NCI-H128 (cell line): Measurements from ENCODE around the gene PARD3.
"Not testable (repeated sequence)": the region's sequence is repeated elsewhere in the genome, so short reads cannot be mapped to it uniquely, and the experiment has no call there.

Experiments used
- DNase-seq: peaks from one replicate; lab custom pipeline; 2025; ENCODE audit not compliant: unreplicated experiment; lab: John Stamatoyannopoulos, UW

The PARD3 gene

GRCh38 chr10:34437906-34438305 lies 377.2 kb downstream of the PARD3 start:
- DNase-seq, result no peak

- DNase-seq, result no peak
Observed at GRCh38 chr10:34434119-34434594, 380.9 kb downstream of the PARD3 start.

GRCh38 chr10:34433241-34434076 lies 381.6 kb downstream of the PARD3 start:
- DNase-seq, result no peak

- no peak for DNase-seq
Observed at GRCh38 chr10:34432589-34432988, 382.5 kb downstream of the PARD3 start.

GRCh38 chr10:34430685-34431084 lies 384.4 kb downstream of the PARD3 start:
- DNase-seq, result no peak

GRCh38 chr10:34428501-34428900 lies 386.6 kb downstream of the PARD3 start:
- DNase-seq, result no peak

- DNase-seq, result no peak
Observed at GRCh38 chr10:34427911-34428216, 387.2 kb downstream of the PARD3 start.

GRCh38 chr10:34427158-34427910 lies 387.8 kb downstream of the PARD3 start:
- not testable (repeated sequence) for DNase-seq

GRCh38 chr10:34426538-34427157 lies 388.4 kb downstream of the PARD3 start:
- DNase-seq, result not testable (repeated sequence)

GRCh38 chr10:34426041-34426440 lies 389.1 kb downstream of the PARD3 start:
- DNase-seq, result no peak

GRCh38 chr10:34423673-34424625 lies 391.1 kb downstream of the PARD3 start:
- no peak for DNase-seq

GRCh38 chr10:34420795-34421194 lies 394.3 kb downstream of the PARD3 start:
- DNase-seq, result no peak

GRCh38 chr10:34420273-34420672 lies 394.8 kb downstream of the PARD3 start:
- DNase-seq, result no peak

- no peak for DNase-seq
Observed at GRCh38 chr10:34415039-34415438, 400.1 kb downstream of the PARD3 start.

GRCh38 chr10:34413756-34414587 lies 401.1 kb downstream of the PARD3 start:
- DNase-seq, result no peak

GRCh38 chr10:34413214-34413613 lies 401.9 kb downstream of the PARD3 start:
- no peak for DNase-seq

- no peak for DNase-seq
Observed at GRCh38 chr10:34408956-34409355, 406.1 kb downstream of the PARD3 start.

GRCh38 chr10:34408381-34408780 lies 406.7 kb downstream of the PARD3 start:
- no peak for DNase-seq

GRCh38 chr10:34407324-34407805 lies 407.7 kb downstream of the PARD3 start:
- no peak for DNase-seq
